GM18870 (cell line): Measurements from ENCODE around the gene FNBP1.

ENCODE experiments used
- ATAC-seq: cut with Tn5 transposase; IDR thresholded peaks from one replicate; pipeline ENCODE4 v1.9.1; 2021; ENCODE audit warnings: moderate library complexity; ENCODE audit not compliant: unreplicated experiment

The FNBP1 gene

DNA sequence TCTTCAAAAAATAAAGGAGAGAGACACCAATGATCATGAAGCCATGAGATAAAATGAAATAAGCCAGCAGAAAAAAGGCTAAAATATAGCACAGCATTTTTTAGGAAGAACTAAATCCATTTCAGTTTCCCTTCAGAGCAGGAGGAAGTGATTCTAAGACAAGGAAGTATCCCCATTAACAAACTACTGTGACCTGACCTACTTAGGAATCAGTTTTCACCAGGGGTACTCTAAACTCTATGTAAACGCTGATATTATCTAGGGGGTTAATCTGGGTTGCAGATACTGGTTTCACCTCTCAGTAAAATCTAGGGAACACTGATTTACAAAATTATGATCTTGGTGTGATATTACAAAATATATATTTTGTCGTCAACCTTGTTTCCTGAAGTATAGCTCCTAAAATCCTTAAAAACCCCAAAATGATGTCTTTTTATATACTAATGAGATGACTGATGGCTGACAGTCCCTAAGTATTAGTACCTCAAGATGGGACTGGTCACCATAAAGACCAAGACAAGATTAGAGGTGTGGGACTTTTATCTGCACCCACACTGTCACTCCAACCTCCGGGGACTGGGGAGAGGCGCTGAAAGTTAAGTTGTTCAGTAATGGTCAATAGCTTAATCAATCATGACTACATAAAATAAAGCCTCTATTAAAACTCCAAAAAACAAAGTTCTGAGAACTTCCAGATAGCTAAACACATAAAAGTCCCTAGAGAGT, 2.9 kb upstream of the FNBP1 start:
- no peak for ATAC-seq

- ATAC-seq = no peak
Observed at GRCh38 chr9:130043654-130044623, 950 bp upstream of the FNBP1 start.

- ATAC-seq = no peak
Observed at GRCh38 chr9:130042406-130042884, 544 bp downstream of the FNBP1 start.

GRCh38 chr9:130041648-130042405, 1.2 kb downstream of the FNBP1 start:
- ATAC-seq = no peak

GRCh38 chr9:130040984-130041647, 1.9 kb downstream of the FNBP1 start:
- no peak for ATAC-seq

- ATAC-seq = no peak
Observed at GRCh38 chr9:130039528-130040147, 3.4 kb downstream of the FNBP1 start.

DNA sequence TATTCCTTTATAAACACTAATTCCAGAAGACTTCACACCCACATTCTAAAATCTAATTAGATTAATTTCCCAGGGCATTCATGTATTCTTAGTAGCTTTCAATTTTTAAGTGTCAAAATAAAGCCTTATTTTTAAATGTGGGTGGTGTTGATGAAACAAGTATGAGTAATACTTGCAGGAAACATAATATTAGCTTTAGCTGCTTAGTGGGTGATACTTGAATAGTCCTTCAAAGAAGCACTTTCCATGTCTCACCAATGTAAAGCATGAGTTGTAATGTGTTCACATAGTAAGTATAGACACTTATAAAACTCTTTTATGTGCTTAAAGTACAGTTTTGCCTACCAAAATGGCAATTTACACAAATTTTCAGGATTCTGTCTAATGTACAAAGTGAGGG, 6.9 kb downstream of the FNBP1 start:
- no peak for ATAC-seq

DNA sequence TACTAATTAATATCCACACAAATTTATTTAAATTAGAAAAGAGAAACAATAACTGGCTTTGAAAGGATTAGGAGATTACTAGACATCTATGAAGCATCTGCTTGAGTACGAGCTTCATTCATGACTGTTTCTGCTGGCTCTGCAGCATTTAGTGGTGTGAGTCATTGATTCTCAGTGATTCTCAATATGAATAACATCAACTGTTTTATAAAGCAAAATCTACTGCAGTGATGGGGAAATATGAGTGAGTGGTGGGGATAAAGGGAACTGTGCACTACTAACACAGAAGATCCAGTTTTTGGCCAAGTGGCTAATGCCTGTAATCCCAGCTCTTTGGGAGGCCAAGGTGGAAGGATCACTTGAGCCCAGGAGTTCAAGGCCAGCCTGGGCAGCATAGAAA, 8.4 kb downstream of the FNBP1 start:
- ATAC-seq = no peak

DNA sequence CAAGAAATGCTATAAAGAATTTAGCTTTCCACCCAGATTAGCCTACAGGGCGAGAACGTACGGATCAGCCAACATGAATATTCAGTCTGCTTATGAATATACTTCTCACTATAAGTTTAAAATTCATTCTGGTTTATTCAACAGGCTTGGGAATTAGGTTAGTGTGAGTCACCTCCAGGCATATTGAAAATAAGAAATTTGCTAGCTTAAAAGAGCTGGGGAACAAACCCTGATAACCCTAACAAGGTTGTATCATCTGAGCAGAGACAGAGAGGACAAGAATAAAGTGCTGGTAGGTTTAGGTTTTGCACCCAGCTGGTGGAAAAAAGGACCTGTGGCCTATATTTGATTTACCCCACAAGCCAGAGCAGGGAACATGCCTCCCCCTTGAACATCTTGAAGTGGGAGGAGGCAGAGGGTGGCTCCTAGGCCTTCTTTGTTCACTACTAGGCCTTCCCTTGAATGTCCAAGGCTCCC, 12.3 kb downstream of the FNBP1 start:
- ATAC-seq = no peak

GRCh38 chr9:130029223-130029973, 13.6 kb downstream of the FNBP1 start:
- peak; percentile 30 for ATAC-seq

DNA sequence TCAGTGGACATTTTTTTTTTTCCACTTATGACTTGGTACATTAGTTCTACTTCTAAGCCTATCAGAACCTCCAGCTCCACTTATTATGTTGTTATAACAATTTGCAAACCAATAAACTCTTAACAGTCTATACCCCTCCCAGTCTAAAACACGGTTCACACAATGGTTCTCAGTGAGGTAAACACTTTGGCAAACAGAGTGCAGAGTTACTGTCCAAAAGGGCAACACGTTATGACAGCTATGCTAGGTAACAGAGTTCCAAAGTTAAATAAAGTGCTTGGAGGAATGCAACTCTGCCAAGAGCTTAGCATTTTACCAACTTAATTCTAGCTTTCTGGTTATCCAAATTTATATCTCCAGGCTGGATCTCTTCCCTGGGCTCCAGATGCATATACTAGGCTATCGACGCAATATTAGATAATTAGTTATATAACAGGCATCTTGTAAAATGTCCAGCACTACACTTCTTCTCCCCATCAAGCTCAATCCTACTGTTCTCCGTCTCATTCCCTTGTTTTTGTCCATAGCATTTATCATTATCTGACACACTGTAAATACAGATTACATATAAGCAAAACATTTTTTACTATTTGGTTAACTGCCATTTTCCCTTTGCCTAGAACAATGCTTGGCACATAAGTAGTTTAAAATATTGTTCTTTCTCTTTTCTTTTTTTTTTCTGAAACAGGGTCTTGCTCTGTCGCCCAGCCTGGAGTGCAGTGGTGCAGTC, 14.3 kb downstream of the FNBP1 start:
- ATAC-seq = no peak

- ATAC-seq = no peak
Observed at GRCh38 chr9:130027533-130028365, 15.2 kb downstream of the FNBP1 start.

DNA sequence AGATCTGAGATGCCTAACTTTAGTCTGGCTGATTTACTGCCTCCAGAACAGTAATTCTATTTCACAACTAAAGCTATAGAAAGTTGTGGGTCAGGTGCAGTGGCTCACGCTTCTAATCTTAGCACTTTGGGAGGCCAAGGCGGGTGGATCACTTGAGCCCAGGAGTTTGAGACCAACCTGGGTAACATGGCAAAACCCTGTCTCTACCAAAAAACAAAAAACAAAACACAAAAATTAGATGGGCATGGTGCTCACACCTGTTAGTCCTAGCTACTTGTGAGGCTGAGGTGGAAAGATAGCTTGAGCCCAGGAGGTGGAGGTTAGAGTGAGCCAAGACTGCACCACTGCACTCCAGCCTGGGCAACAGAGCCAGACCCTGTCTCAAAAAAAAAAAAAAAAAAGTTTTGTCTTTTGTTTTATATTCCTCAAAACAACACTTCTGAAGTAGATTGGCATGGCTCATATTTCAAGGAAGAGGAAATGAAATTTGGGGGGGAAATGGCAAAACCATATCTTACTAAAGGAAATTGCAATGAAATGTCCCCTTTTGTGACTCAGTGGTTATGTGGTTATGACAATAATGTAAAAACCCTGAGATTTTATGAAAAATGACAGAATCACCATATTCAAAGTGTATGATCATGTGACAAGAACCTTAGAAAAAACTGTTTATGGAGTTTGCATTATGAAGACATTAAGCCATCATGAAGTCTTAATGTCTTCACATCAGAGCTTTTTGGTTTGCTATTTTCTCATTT, 16.2 kb downstream of the FNBP1 start:
- ATAC-seq = no peak

DNA sequence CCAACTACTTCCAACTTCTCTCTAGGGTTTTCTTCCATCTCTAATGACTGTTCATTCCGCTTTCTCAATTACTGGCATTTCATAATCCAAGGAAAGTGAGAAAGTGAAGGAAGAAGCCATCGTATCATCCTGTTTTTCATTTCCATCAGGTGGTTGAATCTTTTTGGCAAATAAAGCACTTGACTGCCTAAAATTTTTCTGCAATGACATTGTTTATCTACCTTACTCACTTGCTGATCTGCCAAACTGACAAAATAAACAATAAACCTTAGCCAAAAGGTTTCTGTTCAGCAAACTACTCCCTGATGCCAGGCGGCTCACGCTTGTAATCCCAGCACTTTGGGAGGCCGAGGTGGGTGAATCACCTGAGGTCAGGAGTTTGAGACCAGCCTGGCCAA, 18.4 kb downstream of the FNBP1 start:
- no peak for ATAC-seq

GRCh38 chr9:130023994-130024596, 18.9 kb downstream of the FNBP1 start:
- ATAC-seq = no peak

- ATAC-seq = peak; percentile 44
Observed at GRCh38 chr9:130023144-130023787, 19.7 kb downstream of the FNBP1 start.
